NCI-H146 treated with DMSO at 0.1 percent for 48 hours (cell line): ENCODE results near the gene MFGE8.
"Not testable (repeated sequence)": the region's sequence is repeated elsewhere in the genome, so short reads cannot be mapped to it uniquely, and the experiment has no call there.

Experiments
- DNase-seq: peaks from one replicate; lab custom pipeline; 2025; ENCODE audit not compliant: unreplicated experiment; lab: John Stamatoyannopoulos, UW

The MFGE8 gene

GRCh38 chr15:88913017-88913849 is at the start of gene MFGE8:
Gene MFGE8, minus strand, starts transcription at chr15:88913379. Its CDS starts 60 bp downstream, at chr15:88913319.
- DNase-seq: no peak

- DNase-seq: no peak
Measured at GRCh38 chr15:88959445-88959844, 46.3 kb upstream of the MFGE8 start.

GRCh38 chr15:88956906-88957305 is 43.7 kb upstream of the MFGE8 start:
- no peak for DNase-seq

GRCh38 chr15:88956263-88956662 is 43.1 kb upstream of the MFGE8 start:
- no peak for DNase-seq

- no peak for DNase-seq
Measured at GRCh38 chr15:88954431-88955277, 41.5 kb upstream of the MFGE8 start.

- no peak for DNase-seq
Measured at GRCh38 chr15:88950600-88951160, 37.5 kb upstream of the MFGE8 start.

GRCh38 chr15:88949734-88950400 is 36.7 kb upstream of the MFGE8 start:
- no peak for DNase-seq

GRCh38 chr15:88940110-88940675 is 27.0 kb upstream of the MFGE8 start:
- no peak for DNase-seq

GRCh38 chr15:88939486-88939806 is 26.3 kb upstream of the MFGE8 start:
- DNase-seq: no peak

GRCh38 chr15:88938802-88939485 is 25.8 kb upstream of the MFGE8 start:
- DNase-seq: no peak

- DNase-seq: not testable (repeated sequence)
Measured at GRCh38 chr15:88934449-88934848, 21.3 kb upstream of the MFGE8 start.

- DNase-seq: no peak
Measured at GRCh38 chr15:88932875-88933330, 19.7 kb upstream of the MFGE8 start.

- DNase-seq: no peak
Measured at GRCh38 chr15:88932271-88932874, 19.2 kb upstream of the MFGE8 start.

- no peak for DNase-seq
Measured at GRCh38 chr15:88930579-88930978, 17.4 kb upstream of the MFGE8 start.

GRCh38 chr15:88929358-88930098 is 16.3 kb upstream of the MFGE8 start:
- DNase-seq: not testable (repeated sequence)

- DNase-seq: not testable (repeated sequence)
Measured at GRCh38 chr15:88928192-88928591, 15.0 kb upstream of the MFGE8 start.

GRCh38 chr15:88925648-88926047 is 12.5 kb upstream of the MFGE8 start:
- not testable (repeated sequence) for DNase-seq

GRCh38 chr15:88920892-88921435 is 7.8 kb upstream of the MFGE8 start:
- not testable (repeated sequence) for DNase-seq
